GM23338 (cell line): ENCODE measurements around the gene SUMF1. TPM values are rescaled to one million over a fixed set of nuclear protein-coding genes. Genes with fewer than 3 reads are reported as not detected.

Experiments
- ATAC-seq: fragments of 200-7000 bp; cut with Tn5 transposase; 3 replicates; pipeline ENCODE4 v1.9.1; 2020
- DNase-seq: peaks from one replicate; pipeline ENCODE4 v3.0.0-alpha.2; 2015; ENCODE audit warnings: low spot score
- H2AFZ ChIP-seq: fragments of 200-600 bp; sonication (generic); 2 replicates; pipeline ENCODE4 v1.8.0; 2016; ENCODE audit warnings: antibody characterized with exemption, mild to moderate bottlenecking, moderate library complexity
- H3F3A ChIP-seq: fragments of 200-600 bp; sonication (generic); replicated peaks from 2 replicates; pipeline ENCODE4 v1.8.0; 2017; ENCODE audit warnings: antibody characterized with exemption, mixed run types, low read depth
- H3K27ac ChIP-seq: fragments of 200-600 bp; sonication (generic); 2 replicates; pipeline ENCODE4 v1.6.1; 2016; ENCODE audit warnings: low read depth
- H3K27me3 ChIP-seq: fragments of 200-600 bp; sonication (generic); 2 replicates; pipeline ENCODE4 v1.8.0; 2016; ENCODE audit warnings: mild to moderate bottlenecking, mixed run types, moderate library complexity; ENCODE audit not compliant: insufficient read depth
- H3K36me3 ChIP-seq: fragments of 200-600 bp; sonication (generic); 2 replicates; pipeline ENCODE4 v1.8.0; 2016; ENCODE audit warnings: mild to moderate bottlenecking; ENCODE audit not compliant: insufficient read depth
- H3K4me1 ChIP-seq: fragments of 200-600 bp; sonication (generic); 2 replicates; pipeline ENCODE4 v1.8.0; 2016; ENCODE audit warnings: mild to moderate bottlenecking, moderate library complexity; ENCODE audit not compliant: insufficient read depth
- H3K4me2 ChIP-seq: fragments of 200-600 bp; sonication (generic); 2 replicates; pipeline ENCODE4 v1.7.1; 2017; ENCODE audit warnings: mixed run types
- H3K4me3 ChIP-seq: fragments of 200-600 bp; sonication (generic); 2 replicates; pipeline ENCODE4 v1.6.1; 2016; ENCODE audit warnings: mixed run types
- H3K79me2 ChIP-seq: fragments of 200-600 bp; sonication (generic); replicated peaks from 2 replicates; pipeline ENCODE4 v1.8.0; 2017; ENCODE audit warnings: mild to moderate bottlenecking; ENCODE audit not compliant: insufficient read depth
- H3K9me2 ChIP-seq: fragments of 200-600 bp; sonication (generic); 2 replicates; pipeline ENCODE4 v1.8.0; 2017; ENCODE audit not compliant: insufficient read depth
- H4K20me1 ChIP-seq: fragments of 200-600 bp; sonication (generic); replicated peaks from 2 replicates; pipeline ENCODE4 v1.8.0; 2017; ENCODE audit warnings: mild to moderate bottlenecking; ENCODE audit not compliant: insufficient read depth
- H3K27ac Mint-ChIP-seq: 2 replicates; pipeline ENCODE4 v1.8.0; 2020; ENCODE audit warnings: inconsistent platforms, mild to moderate bottlenecking, moderate library complexity, mixed read lengths
- H3K27me3 Mint-ChIP-seq: 3 replicates; pipeline ENCODE4 v1.8.0; 2022; ENCODE audit warnings: low read depth, mild to moderate bottlenecking, moderate library complexity, mixed read lengths, inconsistent platforms; ENCODE audit not compliant: insufficient read depth, poor library complexity
- H3K36me3 Mint-ChIP-seq: 3 replicates; pipeline ENCODE4 v1.8.0; 2021; ENCODE audit warnings: low read depth, mild to moderate bottlenecking, inconsistent platforms, moderate library complexity, mixed read lengths
- H3K4me1 Mint-ChIP-seq: 3 replicates; pipeline ENCODE4 v1.8.0; 2020; ENCODE audit warnings: mild to moderate bottlenecking, inconsistent platforms, mixed read lengths
- H3K4me3 Mint-ChIP-seq: 3 replicates; pipeline ENCODE4 v1.8.0; 2021; ENCODE audit warnings: moderate library complexity, mild to moderate bottlenecking, inconsistent platforms, mixed read lengths
- H3K9me3 Mint-ChIP-seq: 3 replicates; pipeline ENCODE4 v1.8.0; 2020; ENCODE audit warnings: moderate library complexity, mild to moderate bottlenecking, inconsistent platforms, mixed read lengths
- CREB1 ChIP-seq: fragments of 250-450 bp; sonication (Bioruptor Pico); IDR thresholded peaks from 2 replicates; pipeline ENCODE4 v1.5.0; 2020; ENCODE audit warnings: low read depth, mild to moderate bottlenecking, moderate library complexity
- EZH2 ChIP-seq: fragments of 200-600 bp; sonication (generic); IDR thresholded peaks from one replicate; pipeline ENCODE4 v1.8.0; 2017; ENCODE audit warnings: antibody characterized with exemption, mild to moderate bottlenecking, low read depth; ENCODE audit not compliant: unreplicated experiment
- EZH2phosphoT487 ChIP-seq: fragments of 200-600 bp; sonication (generic); IDR thresholded peaks from one replicate; pipeline ENCODE4 v1.8.1; 2018; ENCODE audit warnings: antibody characterized with exemption; ENCODE audit not compliant: unreplicated experiment
- JUNB ChIP-seq: IDR thresholded peaks from one replicate; pipeline ENCODE4 v1.6.1; 2016; ENCODE audit warnings: antibody characterized with exemption; ENCODE audit not compliant: unreplicated experiment
- NANOG ChIP-seq: IDR thresholded peaks from 2 replicates; pipeline ENCODE4 v1.6.1; 2016; ENCODE audit warnings: antibody characterized with exemption, borderline replicate concordance
- POLR2AphosphoS5 ChIP-seq: IDR thresholded peaks from 2 replicates; pipeline ENCODE4 v1.6.1; 2016; ENCODE audit warnings: antibody characterized with exemption, low read depth
- STAT1 ChIP-seq: IDR thresholded peaks from one replicate; pipeline ENCODE4 v1.6.1; 2016; ENCODE audit warnings: antibody characterized with exemption; ENCODE audit not compliant: unreplicated experiment
- ZNF114 ChIP-seq: fragments of 250-450 bp; sonication (Bioruptor Pico); IDR thresholded peaks from 2 replicates; pipeline ENCODE4 v1.5.0; 2020; ENCODE audit warnings: mild to moderate bottlenecking, moderate library complexity
- ZNF331 ChIP-seq: fragments of 250-450 bp; sonication (Bioruptor Pico); IDR thresholded peaks from 2 replicates; pipeline ENCODE4 v1.5.0; 2020; ENCODE audit warnings: low read depth, mild to moderate bottlenecking, moderate library complexity
- polyA plus RNA-seq: library from polyadenylated mRNA; unstranded; fragments of >200 nt; fragmentation: Nextera tagmentation; extraction: Ambion mirVana; gene quantifications from 2 replicates; pipeline ENCODE4 v1.2.1, GENCODE V29; 2016
- total RNA-seq: library from RNA; depleted of rRNA; stranded (reverse); fragments of >200 nt; shearing (Covaris generic); gene quantifications from 2 replicates; pipeline ENCODE4 v1.2.3, GENCODE V29; 2014
- TF ChIP-seq, protein P1 (sequence below), 2 experiments: fragments of 200-600 bp in 1 of 2; sonication (generic) in 1 of 2; conservative IDR thresholded peaks; 2 replicates each; pipeline versions ENCODE4 v1.5.1 to v1.6.1; 2016 to 2017; ENCODE audit warnings: antibody characterized with exemption in 2 of 2, low read depth in 2 of 2, mild to moderate bottlenecking in 2 of 2, moderate library complexity in 1 of 2
- TF ChIP-seq, protein P2 (sequence below): IDR thresholded peaks from one replicate; pipeline ENCODE4 v1.6.1; 2018; ENCODE audit warnings: antibody characterized with exemption; ENCODE audit not compliant: unreplicated experiment
- TF ChIP-seq, protein P3 (sequence below): fragments of 250-450 bp; sonication (Bioruptor Pico); IDR thresholded peaks from 2 replicates; pipeline ENCODE4 v1.5.0; 2020; ENCODE audit warnings: mild to moderate bottlenecking, moderate library complexity
- TF ChIP-seq, protein P4 (sequence below): IDR thresholded peaks from 2 replicates; pipeline ENCODE4 v1.6.1; 2016; ENCODE audit warnings: antibody characterized with exemption

SUMF1 gene
- total and polyA plus RNA-seq, 2 experiments from 2014 or later: 6.9 to 20.3 TPM

DNA sequence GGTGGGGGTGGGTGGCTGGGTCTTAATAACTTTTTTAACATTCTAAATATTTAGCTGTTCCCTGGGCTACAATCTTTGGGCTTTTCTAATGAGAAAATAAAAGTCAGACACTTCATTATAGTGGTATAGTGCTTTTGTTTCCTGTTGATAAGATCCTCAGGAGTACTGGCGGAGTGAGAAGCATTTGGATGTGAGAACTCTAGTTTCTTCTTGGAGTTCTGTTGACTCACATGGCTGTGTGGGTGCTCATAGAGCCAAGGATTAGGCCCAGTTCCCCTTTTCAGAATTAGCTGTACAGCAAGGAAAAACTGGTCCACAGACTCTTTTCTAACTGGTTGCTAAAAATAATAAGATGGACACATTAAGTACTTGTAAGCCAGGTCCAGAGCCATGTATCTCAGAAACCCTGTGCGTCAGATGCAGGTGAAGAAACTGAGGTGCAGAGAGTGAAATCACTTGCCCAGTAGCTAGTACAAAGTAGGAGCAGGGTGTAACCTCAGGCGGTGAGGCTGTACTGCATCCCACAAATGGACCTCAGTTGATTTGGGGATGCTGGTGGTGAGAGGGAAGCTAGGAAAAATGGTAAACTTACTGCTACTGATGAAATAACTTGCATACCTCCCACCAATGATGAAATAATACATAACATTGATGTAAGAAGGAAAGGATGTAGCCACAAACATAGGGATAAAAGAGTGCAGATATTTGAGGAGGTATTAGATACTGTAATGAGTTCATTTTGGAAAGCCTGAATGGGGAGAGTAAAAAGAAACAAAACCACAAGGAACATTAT lies 28.4 kb upstream of the SUMF1 start:
- Histone ChIP-seq H2AFZ (no peak overlapping the region), H3K4me2 (no peak overlapping the region)

More for the DNA sequence above, 28.4 kb upstream of the SUMF1 start:
- no peaks in the 10 kb centered on the region for H3K9me3 Mint-ChIP-seq
- Histone ChIP-seq H3K4me1 (peaks cover 5% of the 10 kb centered on the region; the same call in 1 of the 2 replicates), H3K4me3 (no peak overlapping the region), H4K20me1 (no peaks in the 10 kb centered on the region), H3K27ac (no peak overlapping the region), H3F3A (0 out of 2 replicates have a peak, but pooled peaks cover 4% of the 10 kb centered on the region), H3K9me2 (no peaks in the 10 kb centered on the region), H3K36me3 (no peaks in the 10 kb centered on the region), H3K79me2 (no peaks in the 10 kb centered on the region), H3K27me3 (peaks cover 27% of the 10 kb centered on the region)
- ATAC-seq: no peak
- no peak overlapping the region for H3K4me3 Mint-ChIP-seq
- H3K27me3 Mint-ChIP-seq: peaks cover 20% of the 10 kb centered on the region
- DNase-seq: no peak
- no peaks in the 10 kb centered on the region for H3K36me3 Mint-ChIP-seq
- TF ChIP-seq, protein P1, sequence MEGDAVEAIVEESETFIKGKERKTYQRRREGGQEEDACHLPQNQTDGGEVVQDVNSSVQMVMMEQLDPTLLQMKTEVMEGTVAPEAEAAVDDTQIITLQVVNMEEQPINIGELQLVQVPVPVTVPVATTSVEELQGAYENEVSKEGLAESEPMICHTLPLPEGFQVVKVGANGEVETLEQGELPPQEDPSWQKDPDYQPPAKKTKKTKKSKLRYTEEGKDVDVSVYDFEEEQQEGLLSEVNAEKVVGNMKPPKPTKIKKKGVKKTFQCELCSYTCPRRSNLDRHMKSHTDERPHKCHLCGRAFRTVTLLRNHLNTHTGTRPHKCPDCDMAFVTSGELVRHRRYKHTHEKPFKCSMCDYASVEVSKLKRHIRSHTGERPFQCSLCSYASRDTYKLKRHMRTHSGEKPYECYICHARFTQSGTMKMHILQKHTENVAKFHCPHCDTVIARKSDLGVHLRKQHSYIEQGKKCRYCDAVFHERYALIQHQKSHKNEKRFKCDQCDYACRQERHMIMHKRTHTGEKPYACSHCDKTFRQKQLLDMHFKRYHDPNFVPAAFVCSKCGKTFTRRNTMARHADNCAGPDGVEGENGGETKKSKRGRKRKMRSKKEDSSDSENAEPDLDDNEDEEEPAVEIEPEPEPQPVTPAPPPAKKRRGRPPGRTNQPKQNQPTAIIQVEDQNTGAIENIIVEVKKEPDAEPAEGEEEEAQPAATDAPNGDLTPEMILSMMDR (conservative IDR thresholded peaks at IDR 0.05; ENCODE audit: low read depth in 2 of 2): no peak
- TF ChIP-seq, protein P2, sequence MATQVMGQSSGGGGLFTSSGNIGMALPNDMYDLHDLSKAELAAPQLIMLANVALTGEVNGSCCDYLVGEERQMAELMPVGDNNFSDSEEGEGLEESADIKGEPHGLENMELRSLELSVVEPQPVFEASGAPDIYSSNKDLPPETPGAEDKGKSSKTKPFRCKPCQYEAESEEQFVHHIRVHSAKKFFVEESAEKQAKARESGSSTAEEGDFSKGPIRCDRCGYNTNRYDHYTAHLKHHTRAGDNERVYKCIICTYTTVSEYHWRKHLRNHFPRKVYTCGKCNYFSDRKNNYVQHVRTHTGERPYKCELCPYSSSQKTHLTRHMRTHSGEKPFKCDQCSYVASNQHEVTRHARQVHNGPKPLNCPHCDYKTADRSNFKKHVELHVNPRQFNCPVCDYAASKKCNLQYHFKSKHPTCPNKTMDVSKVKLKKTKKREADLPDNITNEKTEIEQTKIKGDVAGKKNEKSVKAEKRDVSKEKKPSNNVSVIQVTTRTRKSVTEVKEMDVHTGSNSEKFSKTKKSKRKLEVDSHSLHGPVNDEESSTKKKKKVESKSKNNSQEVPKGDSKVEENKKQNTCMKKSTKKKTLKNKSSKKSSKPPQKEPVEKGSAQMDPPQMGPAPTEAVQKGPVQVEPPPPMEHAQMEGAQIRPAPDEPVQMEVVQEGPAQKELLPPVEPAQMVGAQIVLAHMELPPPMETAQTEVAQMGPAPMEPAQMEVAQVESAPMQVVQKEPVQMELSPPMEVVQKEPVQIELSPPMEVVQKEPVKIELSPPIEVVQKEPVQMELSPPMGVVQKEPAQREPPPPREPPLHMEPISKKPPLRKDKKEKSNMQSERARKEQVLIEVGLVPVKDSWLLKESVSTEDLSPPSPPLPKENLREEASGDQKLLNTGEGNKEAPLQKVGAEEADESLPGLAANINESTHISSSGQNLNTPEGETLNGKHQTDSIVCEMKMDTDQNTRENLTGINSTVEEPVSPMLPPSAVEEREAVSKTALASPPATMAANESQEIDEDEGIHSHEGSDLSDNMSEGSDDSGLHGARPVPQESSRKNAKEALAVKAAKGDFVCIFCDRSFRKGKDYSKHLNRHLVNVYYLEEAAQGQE: no peak
- TF ChIP-seq NANOG (no peak), JUNB (no peak), EZH2phosphoT487 (no peak), CREB1 (CRISPR knock-in tag) (no peak), ZNF331 (CRISPR knock-in tag) (no peak), STAT1 (no peak), EZH2 (no peak), ZNF114 (CRISPR knock-in tag) (no peak), POLR2AphosphoS5 (no peak)
- TF ChIP-seq, protein P3, sequence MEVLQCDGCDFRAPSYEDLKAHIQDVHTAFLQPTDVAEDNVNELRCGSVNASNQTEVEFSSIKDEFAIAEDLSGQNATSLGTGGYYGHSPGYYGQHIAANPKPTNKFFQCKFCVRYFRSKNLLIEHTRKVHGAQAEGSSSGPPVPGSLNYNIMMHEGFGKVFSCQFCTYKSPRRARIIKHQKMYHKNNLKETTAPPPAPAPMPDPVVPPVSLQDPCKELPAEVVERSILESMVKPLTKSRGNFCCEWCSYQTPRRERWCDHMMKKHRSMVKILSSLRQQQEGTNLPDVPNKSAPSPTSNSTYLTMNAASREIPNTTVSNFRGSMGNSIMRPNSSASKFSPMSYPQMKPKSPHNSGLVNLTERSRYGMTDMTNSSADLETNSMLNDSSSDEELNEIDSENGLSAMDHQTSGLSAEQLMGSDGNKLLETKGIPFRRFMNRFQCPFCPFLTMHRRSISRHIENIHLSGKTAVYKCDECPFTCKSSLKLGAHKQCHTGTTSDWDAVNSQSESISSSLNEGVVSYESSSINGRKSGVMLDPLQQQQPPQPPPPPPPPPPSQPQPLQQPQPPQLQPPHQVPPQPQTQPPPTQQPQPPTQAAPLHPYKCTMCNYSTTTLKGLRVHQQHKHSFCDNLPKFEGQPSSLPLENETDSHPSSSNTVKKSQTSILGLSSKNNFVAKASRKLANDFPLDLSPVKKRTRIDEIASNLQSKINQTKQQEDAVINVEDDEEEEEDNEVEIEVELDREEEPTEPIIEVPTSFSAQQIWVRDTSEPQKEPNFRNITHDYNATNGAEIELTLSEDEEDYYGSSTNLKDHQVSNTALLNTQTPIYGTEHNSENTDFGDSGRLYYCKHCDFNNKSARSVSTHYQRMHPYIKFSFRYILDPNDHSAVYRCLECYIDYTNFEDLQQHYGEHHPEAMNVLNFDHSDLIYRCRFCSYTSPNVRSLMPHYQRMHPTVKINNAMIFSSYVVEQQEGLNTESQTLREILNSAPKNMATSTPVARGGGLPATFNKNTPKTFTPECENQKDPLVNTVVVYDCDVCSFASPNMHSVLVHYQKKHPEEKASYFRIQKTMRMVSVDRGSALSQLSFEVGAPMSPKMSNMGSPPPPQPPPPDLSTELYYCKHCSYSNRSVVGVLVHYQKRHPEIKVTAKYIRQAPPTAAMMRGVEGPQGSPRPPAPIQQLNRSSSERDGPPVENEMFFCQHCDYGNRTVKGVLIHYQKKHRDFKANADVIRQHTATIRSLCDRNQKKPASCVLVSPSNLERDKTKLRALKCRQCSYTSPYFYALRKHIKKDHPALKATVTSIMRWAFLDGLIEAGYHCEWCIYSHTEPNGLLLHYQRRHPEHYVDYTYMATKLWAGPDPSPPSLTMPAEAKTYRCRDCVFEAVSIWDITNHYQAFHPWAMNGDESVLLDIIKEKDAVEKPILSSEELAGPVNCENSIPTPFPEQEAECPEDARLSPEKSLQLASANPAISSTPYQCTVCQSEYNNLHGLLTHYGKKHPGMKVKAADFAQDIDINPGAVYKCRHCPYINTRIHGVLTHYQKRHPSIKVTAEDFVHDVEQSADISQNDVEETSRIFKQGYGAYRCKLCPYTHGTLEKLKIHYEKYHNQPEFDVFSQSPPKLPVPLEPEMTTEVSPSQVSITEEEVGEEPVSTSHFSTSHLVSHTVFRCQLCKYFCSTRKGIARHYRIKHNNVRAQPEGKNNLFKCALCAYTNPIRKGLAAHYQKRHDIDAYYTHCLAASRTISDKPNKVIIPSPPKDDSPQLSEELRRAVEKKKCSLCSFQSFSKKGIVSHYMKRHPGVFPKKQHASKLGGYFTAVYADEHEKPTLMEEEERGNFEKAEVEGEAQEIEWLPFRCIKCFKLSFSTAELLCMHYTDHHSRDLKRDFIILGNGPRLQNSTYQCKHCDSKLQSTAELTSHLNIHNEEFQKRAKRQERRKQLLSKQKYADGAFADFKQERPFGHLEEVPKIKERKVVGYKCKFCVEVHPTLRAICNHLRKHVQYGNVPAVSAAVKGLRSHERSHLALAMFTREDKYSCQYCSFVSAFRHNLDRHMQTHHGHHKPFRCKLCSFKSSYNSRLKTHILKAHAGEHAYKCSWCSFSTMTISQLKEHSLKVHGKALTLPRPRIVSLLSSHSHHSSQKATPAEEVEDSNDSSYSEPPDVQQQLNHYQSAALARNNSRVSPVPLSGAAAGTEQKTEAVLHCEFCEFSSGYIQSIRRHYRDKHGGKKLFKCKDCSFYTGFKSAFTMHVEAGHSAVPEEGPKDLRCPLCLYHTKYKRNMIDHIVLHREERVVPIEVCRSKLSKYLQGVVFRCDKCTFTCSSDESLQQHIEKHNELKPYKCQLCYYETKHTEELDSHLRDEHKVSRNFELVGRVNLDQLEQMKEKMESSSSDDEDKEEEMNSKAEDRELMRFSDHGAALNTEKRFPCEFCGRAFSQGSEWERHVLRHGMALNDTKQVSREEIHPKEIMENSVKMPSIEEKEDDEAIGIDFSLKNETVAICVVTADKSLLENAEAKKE (CRISPR knock-in tag): no peak
- TF ChIP-seq, protein P4, sequence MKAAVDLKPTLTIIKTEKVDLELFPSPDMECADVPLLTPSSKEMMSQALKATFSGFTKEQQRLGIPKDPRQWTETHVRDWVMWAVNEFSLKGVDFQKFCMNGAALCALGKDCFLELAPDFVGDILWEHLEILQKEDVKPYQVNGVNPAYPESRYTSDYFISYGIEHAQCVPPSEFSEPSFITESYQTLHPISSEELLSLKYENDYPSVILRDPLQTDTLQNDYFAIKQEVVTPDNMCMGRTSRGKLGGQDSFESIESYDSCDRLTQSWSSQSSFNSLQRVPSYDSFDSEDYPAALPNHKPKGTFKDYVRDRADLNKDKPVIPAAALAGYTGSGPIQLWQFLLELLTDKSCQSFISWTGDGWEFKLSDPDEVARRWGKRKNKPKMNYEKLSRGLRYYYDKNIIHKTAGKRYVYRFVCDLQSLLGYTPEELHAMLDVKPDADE: no peak
- peaks cover 16% of the 10 kb centered on the region for H3K4me1 Mint-ChIP-seq
- H3K27ac Mint-ChIP-seq: no peak overlapping the region
